BE2C (cell line): ENCODE results near the gene EEFSEC.

Experiments used
- DNase-seq: peaks from one replicate; pipeline ENCODE4 v3.0.0-alpha.2; 2020
- H3K27me3 ChIP-seq: fragments of 250-450 bp; sonication (Bioruptor Pico); 2 replicates; pipeline ENCODE4 v1.5.1; 2020; ENCODE audit warnings: mild to moderate bottlenecking
- H3K36me3 ChIP-seq: fragments of 250-450 bp; sonication (Bioruptor Pico); 2 replicates; pipeline ENCODE4 v1.5.1; 2020; ENCODE audit warnings: mild to moderate bottlenecking
- H3K4me1 ChIP-seq: fragments of 250-450 bp; sonication (Bioruptor Pico); 2 replicates; pipeline ENCODE4 v1.5.1; 2020
- H3K4me3 ChIP-seq: 2 replicates; pipeline ENCODE4 v1.5.1; 2011; ENCODE audit warnings: low read depth, low read length
- H3K9me3 ChIP-seq: fragments of 250-450 bp; sonication (Bioruptor Pico); 2 replicates; pipeline ENCODE4 v1.5.1; 2020
- TF ChIP-seq, protein P1 (sequence below): IDR thresholded peaks from 2 replicates; pipeline ENCODE4 v1.5.1; 2012; ENCODE audit warnings: mild to moderate bottlenecking, low read depth, low read length

EEFSEC gene

GRCh38 chr3:128173200-128173599 lies 19.9 kb downstream of the EEFSEC start:
- no peak for DNase-seq
- Histone ChIP-seq H3K4me1 (peaks cover 47% of the 10 kb centered on the region), H3K9me3 (no peaks in the 10 kb centered on the region), H3K36me3 (no peaks in the 10 kb centered on the region), H3K4me3 (no peak overlapping the region), H3K27me3 (no peaks in the 10 kb centered on the region)
- TF ChIP-seq, protein P1, sequence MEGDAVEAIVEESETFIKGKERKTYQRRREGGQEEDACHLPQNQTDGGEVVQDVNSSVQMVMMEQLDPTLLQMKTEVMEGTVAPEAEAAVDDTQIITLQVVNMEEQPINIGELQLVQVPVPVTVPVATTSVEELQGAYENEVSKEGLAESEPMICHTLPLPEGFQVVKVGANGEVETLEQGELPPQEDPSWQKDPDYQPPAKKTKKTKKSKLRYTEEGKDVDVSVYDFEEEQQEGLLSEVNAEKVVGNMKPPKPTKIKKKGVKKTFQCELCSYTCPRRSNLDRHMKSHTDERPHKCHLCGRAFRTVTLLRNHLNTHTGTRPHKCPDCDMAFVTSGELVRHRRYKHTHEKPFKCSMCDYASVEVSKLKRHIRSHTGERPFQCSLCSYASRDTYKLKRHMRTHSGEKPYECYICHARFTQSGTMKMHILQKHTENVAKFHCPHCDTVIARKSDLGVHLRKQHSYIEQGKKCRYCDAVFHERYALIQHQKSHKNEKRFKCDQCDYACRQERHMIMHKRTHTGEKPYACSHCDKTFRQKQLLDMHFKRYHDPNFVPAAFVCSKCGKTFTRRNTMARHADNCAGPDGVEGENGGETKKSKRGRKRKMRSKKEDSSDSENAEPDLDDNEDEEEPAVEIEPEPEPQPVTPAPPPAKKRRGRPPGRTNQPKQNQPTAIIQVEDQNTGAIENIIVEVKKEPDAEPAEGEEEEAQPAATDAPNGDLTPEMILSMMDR, result no peak

DNA sequence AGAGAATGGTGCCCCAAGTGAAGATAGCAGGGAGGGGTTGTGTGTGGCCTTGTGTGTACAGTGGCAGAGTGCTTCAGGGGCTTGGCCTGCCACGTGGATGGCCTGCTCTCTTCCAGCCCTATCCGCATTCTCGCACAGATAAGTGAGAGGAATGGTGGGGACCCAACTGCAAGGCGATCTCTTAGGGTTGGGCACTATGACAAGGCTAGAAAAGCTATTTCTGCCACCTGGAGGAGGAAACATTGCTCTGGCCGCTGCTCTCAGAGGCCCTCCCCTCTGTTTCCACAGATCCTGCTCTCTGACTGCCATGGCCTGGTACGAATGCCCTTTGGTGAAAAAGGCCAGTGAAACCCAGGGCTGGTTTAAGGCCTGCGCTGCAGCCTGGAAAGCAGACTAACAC lies 20.6 kb downstream of the EEFSEC start:
- no peaks in the 10 kb centered on the region for H3K9me3 ChIP-seq
- H3K36me3 ChIP-seq, result no peaks in the 10 kb centered on the region
- no peaks in the 10 kb centered on the region for H3K27me3 ChIP-seq
- no peak overlapping the region for H3K4me3 ChIP-seq
- peaks cover 51% of the 10 kb centered on the region for H3K4me1 ChIP-seq
- peak; percentile 52 for DNase-seq
- TF ChIP-seq, protein P1, result peak; percentile 32; the same call in 1 of the 2 replicates

DNA sequence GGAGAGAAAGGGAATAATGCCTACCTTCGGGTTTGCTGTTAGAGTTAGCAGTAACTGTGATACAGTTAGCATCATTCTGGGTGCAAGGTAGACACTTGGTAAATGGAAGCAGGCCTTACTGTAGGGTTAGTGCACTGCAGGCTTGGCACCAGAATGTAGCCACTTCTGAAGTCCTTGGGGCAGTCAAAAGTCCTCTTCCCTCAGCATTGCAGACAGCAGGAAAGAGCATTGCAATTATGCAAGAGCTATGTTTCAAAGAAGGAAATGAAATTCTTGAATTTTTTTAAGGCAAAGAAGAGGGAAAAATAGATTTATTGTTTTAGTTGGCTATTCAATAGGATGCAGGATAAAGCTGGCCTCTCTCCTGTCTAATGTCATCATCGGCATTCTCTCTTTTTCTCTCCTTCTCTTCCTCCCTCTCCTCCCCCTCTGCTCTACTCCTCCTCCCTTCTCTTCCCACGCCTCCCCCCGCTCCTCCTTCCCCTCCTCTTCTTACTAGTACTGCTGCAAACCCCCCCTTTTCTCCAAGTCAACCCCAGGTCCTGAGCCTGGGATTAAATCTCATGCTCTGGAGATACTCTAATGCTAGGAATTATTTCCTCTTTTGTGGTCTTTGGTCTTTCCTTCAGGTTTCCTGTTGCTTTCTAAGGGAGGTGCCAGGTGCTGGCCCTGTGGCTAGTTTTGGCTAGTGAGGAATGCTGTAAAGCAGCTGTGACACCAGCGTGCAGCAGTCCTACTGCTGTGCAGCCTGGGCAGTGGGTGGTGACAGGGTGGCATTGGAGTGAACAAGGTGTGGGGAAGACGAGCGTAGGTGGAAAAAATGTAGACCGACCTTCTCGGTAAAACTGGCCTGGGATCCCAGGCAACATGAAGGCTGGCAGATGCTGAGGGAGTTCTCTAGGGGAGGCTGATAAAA lies 21.7 kb downstream of the EEFSEC start:
- Histone ChIP-seq H3K4me3 (no peak overlapping the region), H3K36me3 (no peaks in the 10 kb centered on the region), H3K9me3 (no peaks in the 10 kb centered on the region), H3K4me1 (peaks cover 60% of the 10 kb centered on the region), H3K27me3 (no peaks in the 10 kb centered on the region)
- DNase-seq, result no peak
- TF ChIP-seq, protein P1, result no peak

DNA sequence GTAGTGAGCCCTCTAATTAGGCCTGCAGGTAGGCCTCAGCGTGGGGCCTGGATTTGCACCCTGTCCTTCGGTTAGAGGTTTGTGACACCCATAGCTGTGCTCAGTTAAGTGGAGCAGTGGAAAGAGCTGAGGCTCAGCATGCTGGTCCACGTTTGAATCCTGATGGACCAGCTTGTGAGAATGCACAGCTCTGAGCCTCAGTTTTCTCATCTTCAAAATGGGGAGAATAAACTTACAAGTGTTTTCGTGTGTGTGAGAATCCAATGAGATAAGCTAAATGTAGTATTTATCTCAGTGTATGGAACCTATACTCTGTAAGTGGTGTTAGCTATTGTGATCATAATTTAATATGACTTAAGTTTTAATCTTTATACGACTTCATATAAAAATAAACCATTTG lies 22.5 kb downstream of the EEFSEC start:
- H3K27me3 ChIP-seq, result no peaks in the 10 kb centered on the region
- H3K4me3 ChIP-seq, result no peak overlapping the region
- no peak for DNase-seq
- no peaks in the 10 kb centered on the region for H3K36me3 ChIP-seq
- peaks cover 65% of the 10 kb centered on the region for H3K4me1 ChIP-seq
- H3K9me3 ChIP-seq, result no peaks in the 10 kb centered on the region
- TF ChIP-seq, protein P1, result no peak

DNA sequence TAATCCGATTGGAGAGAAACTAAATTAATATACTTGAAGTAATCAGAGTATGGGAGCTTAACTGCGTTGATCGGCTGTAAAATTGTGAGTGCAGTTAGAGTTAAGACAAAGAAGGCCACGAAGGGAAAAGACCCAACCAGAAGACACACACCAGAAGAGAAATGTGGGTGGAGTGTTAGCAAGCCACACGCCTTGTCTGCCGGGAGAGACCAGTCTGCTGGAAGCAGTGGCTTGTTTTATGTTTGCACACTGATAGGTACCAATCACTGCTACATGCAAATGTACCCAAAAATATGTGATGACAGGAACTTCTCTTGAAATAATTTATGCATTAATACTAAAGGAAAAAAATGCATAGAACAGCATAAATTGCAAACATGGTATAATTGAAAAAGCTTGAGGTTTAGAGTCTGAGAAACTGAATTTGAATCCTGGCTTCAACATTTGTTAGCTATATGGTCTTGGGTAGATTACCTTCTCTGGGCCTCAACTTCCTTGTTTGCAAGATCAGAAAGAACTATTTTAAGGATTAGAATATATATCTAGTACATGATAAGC lies 23.1 kb downstream of the EEFSEC start:
- Histone ChIP-seq H3K4me3 (no peak overlapping the region), H3K27me3 (no peaks in the 10 kb centered on the region), H3K4me1 (peaks cover 62% of the 10 kb centered on the region), H3K36me3 (no peaks in the 10 kb centered on the region), H3K9me3 (no peaks in the 10 kb centered on the region)
- TF ChIP-seq, protein P1, result no peak
- DNase-seq, result no peak

- H3K36me3 ChIP-seq, result no peaks in the 10 kb centered on the region
- H3K4me1 ChIP-seq, result peaks cover 51% of the 10 kb centered on the region
- TF ChIP-seq, protein P1, result no peak
- H3K27me3 ChIP-seq, result no peaks in the 10 kb centered on the region
- H3K9me3 ChIP-seq, result no peaks in the 10 kb centered on the region
- H3K4me3 ChIP-seq, result no peak overlapping the region
- no peak for DNase-seq
Measured at GRCh38 chr3:128177865-128178264, 24.6 kb downstream of the EEFSEC start.
